PFSK-1 (cell line): Measurements from ENCODE around the gene MET.

Source experiments
- FOXP2 ChIP-seq: optimal IDR thresholded peaks from 2 replicates; pipeline ENCODE3; 2011; ENCODE audit warnings: borderline replicate concordance, control low read depth, inconsistent platforms; ENCODE audit not compliant: insufficient read depth; ENCODE audit errors: extremely low read length, extremely low read depth
- POLR2AphosphoS5 ChIP-seq: IDR thresholded peaks from 2 replicates; pipeline ENCODE4 v1.6.1; 2012; ENCODE audit warnings: low read depth, mild to moderate bottlenecking, control low read depth, low read length, moderate library complexity
- SIN3A ChIP-seq: IDR thresholded peaks from 2 replicates; pipeline ENCODE4 v1.6.1; 2012; ENCODE audit warnings: mild to moderate bottlenecking, low read length, moderate library complexity, borderline replicate concordance; ENCODE audit not compliant: insufficient read depth
- TAF1 ChIP-seq: IDR thresholded peaks from 2 replicates; pipeline ENCODE4 v1.6.1; 2012; ENCODE audit warnings: low read length, control low read depth, borderline replicate concordance; ENCODE audit not compliant: insufficient read depth
- TF ChIP-seq, protein P1 (sequence below), 2 experiments: IDR thresholded peaks; 2 replicates each; pipeline versions ENCODE4 v1.6.1 to v1.8.0; 2011 to 2012; ENCODE audit warnings: low read depth in 2 of 2, low read length in 2 of 2, control low read depth in 1 of 2, inconsistent platforms in 1 of 2, mild to moderate bottlenecking in 1 of 2, moderate library complexity in 1 of 2; ENCODE audit not compliant: insufficient read depth in 1 of 2

The MET gene

DNA sequence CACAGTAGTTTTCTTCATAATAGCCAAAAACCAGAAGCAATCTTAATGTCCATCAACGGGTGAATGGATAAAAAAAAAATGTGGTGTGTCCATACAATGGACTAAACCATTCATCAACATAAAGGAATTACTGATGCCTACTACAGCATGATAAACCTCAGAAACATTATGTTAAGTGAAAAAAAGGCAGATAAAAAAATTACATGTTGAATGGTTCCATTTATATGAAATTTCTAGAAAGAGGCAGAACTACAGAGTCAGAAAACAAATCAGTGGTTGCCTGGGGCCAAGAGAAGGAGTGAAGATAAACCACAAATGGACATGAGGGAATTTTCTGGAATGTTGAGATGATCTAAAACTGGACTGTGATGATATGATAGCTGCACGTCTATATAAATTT, 115.9 kb downstream of the MET start:
- no peak for TF ChIP-seq POLR2AphosphoS5
- TF ChIP-seq, protein P1, sequence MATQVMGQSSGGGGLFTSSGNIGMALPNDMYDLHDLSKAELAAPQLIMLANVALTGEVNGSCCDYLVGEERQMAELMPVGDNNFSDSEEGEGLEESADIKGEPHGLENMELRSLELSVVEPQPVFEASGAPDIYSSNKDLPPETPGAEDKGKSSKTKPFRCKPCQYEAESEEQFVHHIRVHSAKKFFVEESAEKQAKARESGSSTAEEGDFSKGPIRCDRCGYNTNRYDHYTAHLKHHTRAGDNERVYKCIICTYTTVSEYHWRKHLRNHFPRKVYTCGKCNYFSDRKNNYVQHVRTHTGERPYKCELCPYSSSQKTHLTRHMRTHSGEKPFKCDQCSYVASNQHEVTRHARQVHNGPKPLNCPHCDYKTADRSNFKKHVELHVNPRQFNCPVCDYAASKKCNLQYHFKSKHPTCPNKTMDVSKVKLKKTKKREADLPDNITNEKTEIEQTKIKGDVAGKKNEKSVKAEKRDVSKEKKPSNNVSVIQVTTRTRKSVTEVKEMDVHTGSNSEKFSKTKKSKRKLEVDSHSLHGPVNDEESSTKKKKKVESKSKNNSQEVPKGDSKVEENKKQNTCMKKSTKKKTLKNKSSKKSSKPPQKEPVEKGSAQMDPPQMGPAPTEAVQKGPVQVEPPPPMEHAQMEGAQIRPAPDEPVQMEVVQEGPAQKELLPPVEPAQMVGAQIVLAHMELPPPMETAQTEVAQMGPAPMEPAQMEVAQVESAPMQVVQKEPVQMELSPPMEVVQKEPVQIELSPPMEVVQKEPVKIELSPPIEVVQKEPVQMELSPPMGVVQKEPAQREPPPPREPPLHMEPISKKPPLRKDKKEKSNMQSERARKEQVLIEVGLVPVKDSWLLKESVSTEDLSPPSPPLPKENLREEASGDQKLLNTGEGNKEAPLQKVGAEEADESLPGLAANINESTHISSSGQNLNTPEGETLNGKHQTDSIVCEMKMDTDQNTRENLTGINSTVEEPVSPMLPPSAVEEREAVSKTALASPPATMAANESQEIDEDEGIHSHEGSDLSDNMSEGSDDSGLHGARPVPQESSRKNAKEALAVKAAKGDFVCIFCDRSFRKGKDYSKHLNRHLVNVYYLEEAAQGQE (IDR thresholded peaks at IDR 0.05; ENCODE audit: insufficient read depth in 1 of 2, low read depth in 2 of 2, low read length in 2 of 2) = no peak
- no peak for TF ChIP-seq TAF1
- no peak for TF ChIP-seq FOXP2
- TF ChIP-seq SIN3A = no peak

DNA sequence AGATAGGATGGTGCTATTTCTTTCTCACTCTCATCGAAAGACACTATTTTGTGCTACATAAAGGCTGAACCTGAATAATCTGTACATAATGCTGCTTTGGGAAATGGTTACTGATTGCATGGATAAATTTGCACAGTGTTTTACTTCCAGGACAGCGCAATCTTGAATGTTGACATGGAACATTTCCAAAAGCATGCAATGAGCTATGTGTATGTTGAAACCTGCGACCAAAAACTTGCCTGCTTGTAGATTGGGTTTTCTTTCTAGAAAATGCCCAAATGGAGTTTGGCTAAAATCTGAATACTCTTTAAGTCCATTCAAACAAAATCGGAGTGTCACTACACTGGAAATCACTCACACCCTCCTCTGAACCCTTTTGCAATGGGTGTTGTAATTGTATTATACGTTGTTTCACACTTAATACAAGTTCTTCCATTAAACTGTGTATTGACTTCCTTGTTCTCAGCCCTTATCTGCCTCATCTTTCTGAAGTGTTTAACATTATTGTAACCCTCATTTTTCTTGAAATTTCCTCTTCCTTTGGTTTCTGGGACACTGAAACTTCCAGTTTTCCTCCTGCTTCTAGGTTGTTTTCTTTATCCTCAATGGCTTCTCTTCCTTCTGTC, 116.7 kb downstream of the MET start:
- TF ChIP-seq SIN3A (no peak), POLR2AphosphoS5 (no peak), FOXP2 (no peak), TAF1 (no peak)
- TF ChIP-seq, protein P1 (IDR thresholded peaks at IDR 0.05; ENCODE audit: insufficient read depth in 1 of 2, low read depth in 2 of 2, low read length in 2 of 2) = no peak

DNA sequence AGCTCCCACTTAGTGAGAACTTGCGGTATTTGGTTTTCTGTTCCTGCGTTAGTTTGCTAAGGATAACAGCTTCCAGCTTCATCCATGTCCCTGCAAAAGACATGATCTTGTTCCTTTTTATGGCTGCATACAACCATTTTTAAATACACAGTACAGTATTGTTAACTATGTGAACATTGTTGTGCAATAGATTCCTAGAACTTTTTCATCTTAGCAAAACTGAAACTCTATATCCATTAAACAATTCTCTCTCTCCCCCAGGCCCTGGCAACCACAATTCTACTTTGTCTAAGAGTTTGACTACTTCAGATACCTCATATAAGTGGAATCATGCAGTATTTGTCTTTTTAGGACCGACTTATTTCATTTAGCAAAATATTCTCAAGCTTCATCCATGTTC, 118.0 kb downstream of the MET start:
- TF ChIP-seq POLR2AphosphoS5 = no peak
- TF ChIP-seq SIN3A = no peak
- TF ChIP-seq, protein P1 (IDR thresholded peaks at IDR 0.05; ENCODE audit: insufficient read depth in 1 of 2, low read depth in 2 of 2, low read length in 2 of 2) = no peak
- TF ChIP-seq FOXP2 = no peak
- no peak for TF ChIP-seq TAF1

DNA sequence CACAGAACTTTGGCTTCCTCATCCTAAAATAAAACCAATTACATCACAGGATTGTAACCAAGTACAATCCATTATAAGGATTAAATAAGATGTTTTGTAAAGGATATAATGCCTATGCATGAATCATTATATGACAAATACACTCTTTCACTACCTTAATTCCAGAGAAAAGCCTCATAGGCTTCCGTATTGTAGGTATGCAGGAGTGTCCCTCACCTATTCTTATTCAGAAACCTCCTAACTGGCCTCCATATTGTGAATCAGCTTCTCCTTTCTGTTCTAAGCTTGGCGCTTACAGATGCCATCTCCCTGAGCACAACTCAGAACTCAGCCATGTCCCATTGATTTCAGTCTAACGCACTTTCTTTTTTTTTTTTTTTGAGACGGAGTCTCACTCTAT, 120.8 kb downstream of the MET start:
- TF ChIP-seq, protein P1 (IDR thresholded peaks at IDR 0.05; ENCODE audit: insufficient read depth in 1 of 2, low read depth in 2 of 2, low read length in 2 of 2) = no peak
- TF ChIP-seq TAF1 (no peak), POLR2AphosphoS5 (no peak), FOXP2 (no peak), SIN3A (no peak)
